ENCODE results near the gene NR2C2AP.

GRCh38 chr19:19214892-19215291 is 11.7 kb upstream of the NR2C2AP start:
- no peak for TF ChIP-seq CTCF (IDR thresholded peaks at IDR 0.05)
- TF ChIP-seq POLR2A (IDR thresholded peaks at IDR 0.05): no peak
- no peak for TF ChIP-seq EP300 (IDR thresholded peaks at IDR 0.05)
- TF ChIP-seq POLR2AphosphoS5 (IDR thresholded peaks at IDR 0.05): no peak

All from sigmoid colon (tissue), 4 donors.